Measurements from ENCODE around the gene PCED1A.

The PCED1A gene

GRCh38 chr20:2798814-2799213 lies 41.6 kb downstream of the PCED1A start:
- H3K4me3 ChIP-seq (ENCODE audit: low read depth, low read length), result no peak overlapping the region
- no peak for DNase-seq (ENCODE audit: low read depth)
- TF ChIP-seq, protein P1, sequence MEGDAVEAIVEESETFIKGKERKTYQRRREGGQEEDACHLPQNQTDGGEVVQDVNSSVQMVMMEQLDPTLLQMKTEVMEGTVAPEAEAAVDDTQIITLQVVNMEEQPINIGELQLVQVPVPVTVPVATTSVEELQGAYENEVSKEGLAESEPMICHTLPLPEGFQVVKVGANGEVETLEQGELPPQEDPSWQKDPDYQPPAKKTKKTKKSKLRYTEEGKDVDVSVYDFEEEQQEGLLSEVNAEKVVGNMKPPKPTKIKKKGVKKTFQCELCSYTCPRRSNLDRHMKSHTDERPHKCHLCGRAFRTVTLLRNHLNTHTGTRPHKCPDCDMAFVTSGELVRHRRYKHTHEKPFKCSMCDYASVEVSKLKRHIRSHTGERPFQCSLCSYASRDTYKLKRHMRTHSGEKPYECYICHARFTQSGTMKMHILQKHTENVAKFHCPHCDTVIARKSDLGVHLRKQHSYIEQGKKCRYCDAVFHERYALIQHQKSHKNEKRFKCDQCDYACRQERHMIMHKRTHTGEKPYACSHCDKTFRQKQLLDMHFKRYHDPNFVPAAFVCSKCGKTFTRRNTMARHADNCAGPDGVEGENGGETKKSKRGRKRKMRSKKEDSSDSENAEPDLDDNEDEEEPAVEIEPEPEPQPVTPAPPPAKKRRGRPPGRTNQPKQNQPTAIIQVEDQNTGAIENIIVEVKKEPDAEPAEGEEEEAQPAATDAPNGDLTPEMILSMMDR (IDR thresholded peaks at IDR 0.05; ENCODE audit: insufficient read depth, low read depth, low read length, missing control alignments), result no peak

GRCh38 chr20:2798095-2798805 lies 42.2 kb downstream of the PCED1A start:
- TF ChIP-seq, protein P1 (IDR thresholded peaks at IDR 0.05; ENCODE audit: insufficient read depth, low read depth, low read length, missing control alignments), result no peak
- no peak overlapping the region for H3K4me3 ChIP-seq (ENCODE audit: low read depth, low read length)
- DNase-seq (ENCODE audit: low read depth), result no peak

GRCh38 chr20:2797136-2797983 lies 43.1 kb downstream of the PCED1A start:
- no peak overlapping the region for H3K4me3 ChIP-seq (ENCODE audit: low read depth, low read length)
- DNase-seq (ENCODE audit: low read depth), result no peak
- TF ChIP-seq, protein P1 (IDR thresholded peaks at IDR 0.05; ENCODE audit: insufficient read depth, low read depth, low read length, missing control alignments), result no peak

DNA sequence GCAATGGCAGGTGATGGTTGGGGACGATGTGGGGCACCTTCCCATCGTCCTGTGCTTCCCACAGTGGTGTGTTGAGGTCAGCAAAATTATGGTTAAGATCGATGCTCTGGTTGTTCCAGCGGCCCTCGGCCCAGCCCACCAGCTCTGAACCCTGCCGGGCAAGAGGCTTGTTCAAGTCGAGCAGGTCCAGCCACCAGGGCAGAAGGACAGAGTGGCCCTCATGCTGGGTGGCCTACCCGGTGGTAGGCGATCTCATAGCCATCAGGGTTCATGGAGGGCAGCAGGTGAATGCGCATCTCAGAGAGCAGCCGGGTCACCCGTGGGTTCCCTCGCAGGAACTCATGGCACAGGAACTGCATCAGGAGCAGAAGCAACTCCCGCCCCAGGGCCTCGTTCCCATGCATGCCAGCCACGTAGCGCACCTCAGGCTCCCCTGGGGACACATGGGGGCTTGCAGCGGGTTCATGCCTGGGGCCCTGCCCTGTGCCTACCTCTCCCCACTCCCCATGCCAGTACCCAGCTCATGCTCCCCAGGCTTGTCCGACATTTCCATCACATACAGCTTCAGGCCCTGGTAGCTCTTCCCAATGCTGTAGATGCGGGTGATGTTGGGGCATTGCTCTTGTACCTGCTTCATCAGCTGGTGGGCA lies 44.3 kb downstream of the PCED1A start:
- TF ChIP-seq, protein P1 (IDR thresholded peaks at IDR 0.05; ENCODE audit: insufficient read depth, low read depth, low read length, missing control alignments), result no peak
- no peak overlapping the region for H3K4me3 ChIP-seq (ENCODE audit: low read depth, low read length)
- no peak for DNase-seq (ENCODE audit: low read depth)

DNA sequence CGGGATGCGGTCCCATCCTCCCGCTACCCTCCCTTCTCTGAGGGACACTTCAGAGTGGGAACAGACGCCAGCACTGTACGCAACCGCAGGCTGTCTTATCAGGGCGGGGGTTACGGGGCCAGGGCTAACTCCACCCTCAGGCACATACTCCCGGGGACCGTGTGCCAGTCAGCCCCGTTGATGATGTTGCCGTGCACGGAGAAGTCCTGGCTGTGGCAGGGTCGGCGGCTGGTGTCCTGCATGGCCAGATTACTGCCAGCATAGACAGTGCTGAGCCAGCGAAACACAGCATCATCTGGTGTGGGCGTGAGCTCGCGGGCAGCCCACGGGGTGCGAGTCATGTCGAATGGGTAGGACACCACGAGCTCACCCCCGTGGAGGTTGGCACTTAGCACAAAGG lies 45.0 kb downstream of the PCED1A start:
- TF ChIP-seq, protein P1 (IDR thresholded peaks at IDR 0.05; ENCODE audit: insufficient read depth, low read depth, low read length, missing control alignments), result no peak
- no peak for DNase-seq (ENCODE audit: low read depth)
- no peak overlapping the region for H3K4me3 ChIP-seq (ENCODE audit: low read depth, low read length)

- TF ChIP-seq, protein P1 (IDR thresholded peaks at IDR 0.05; ENCODE audit: insufficient read depth, low read depth, low read length, missing control alignments), result no peak
- H3K4me3 ChIP-seq (ENCODE audit: low read depth, low read length), result no peak overlapping the region
- DNase-seq (ENCODE audit: low read depth), result no peak
These were observed 45.5 kb downstream of the PCED1A start for GRCh38 chr20:2794866-2795447.

Measured in GM12865 (cell line).